NCI-H524 treated with DMSO at 0.1 percent for 48 hours (cell line): ENCODE results near the gene MGARP.
"Not testable (repeated sequence)": the region's sequence is repeated elsewhere in the genome, so short reads cannot be mapped to it uniquely, and the experiment has no call there.

Experiments
- DNase-seq: peaks from one replicate; lab custom pipeline; 2025; lab: John Stamatoyannopoulos, UW

MGARP gene

GRCh38 chr4:139295206-139295941 lies 15.3 kb upstream of the MGARP start:
- peak; percentile 32 for DNase-seq

- DNase-seq = no peak
Measured at GRCh38 chr4:139286186-139286698, 6.2 kb upstream of the MGARP start.

- DNase-seq = no peak
Measured at GRCh38 chr4:139282721-139283075, 2.7 kb upstream of the MGARP start.

GRCh38 chr4:139282065-139282720 lies 2.2 kb upstream of the MGARP start:
- DNase-seq = no peak

GRCh38 chr4:139278912-139279759 lies 889 bp downstream of the MGARP start:
- DNase-seq = no peak

GRCh38 chr4:139278485-139278884 lies 1.5 kb downstream of the MGARP start:
- no peak for DNase-seq

- DNase-seq = no peak
Measured at GRCh38 chr4:139275281-139275735, 4.7 kb downstream of the MGARP start.

- DNase-seq = no peak
Measured at GRCh38 chr4:139274790-139275189, 5.2 kb downstream of the MGARP start.

GRCh38 chr4:139273835-139274234 lies 6.2 kb downstream of the MGARP start:
- DNase-seq = no peak

GRCh38 chr4:139267301-139267700 lies 12.7 kb downstream of the MGARP start:
- no peak for DNase-seq

- DNase-seq = no peak
Measured at GRCh38 chr4:139266583-139267257, 13.3 kb downstream of the MGARP start.

- DNase-seq = no peak
Measured at GRCh38 chr4:139266208-139266582, 13.8 kb downstream of the MGARP start.

GRCh38 chr4:139265654-139266053 lies 14.4 kb downstream of the MGARP start:
- DNase-seq = no peak

- no peak for DNase-seq
Measured at GRCh38 chr4:139256349-139256748, 23.7 kb downstream of the MGARP start.

GRCh38 chr4:139255581-139255980 lies 24.4 kb downstream of the MGARP start:
- not testable (repeated sequence) for DNase-seq

GRCh38 chr4:139253713-139254112 lies 26.3 kb downstream of the MGARP start:
- DNase-seq = no peak

- DNase-seq = no peak
Measured at GRCh38 chr4:139253046-139253445, 27.0 kb downstream of the MGARP start.

GRCh38 chr4:139247700-139248238 lies 32.3 kb downstream of the MGARP start:
- no peak for DNase-seq

GRCh38 chr4:139247241-139247640 lies 32.8 kb downstream of the MGARP start:
- no peak for DNase-seq

GRCh38 chr4:139246166-139246565 lies 33.9 kb downstream of the MGARP start:
- no peak for DNase-seq

- no peak for DNase-seq
Measured at GRCh38 chr4:139245590-139245989, 34.4 kb downstream of the MGARP start.
